Measurements from ENCODE around the gene SVIL. TPM values are rescaled to one million over a fixed set of nuclear protein-coding genes. Genes with fewer than 3 reads are reported as not detected.

SVIL gene
- total and polyA plus RNA-seq, 2 donors (not counting 1 experiment from before 2014, with no cell fraction given) = 0.74 to 0.88 TPM

DNA sequence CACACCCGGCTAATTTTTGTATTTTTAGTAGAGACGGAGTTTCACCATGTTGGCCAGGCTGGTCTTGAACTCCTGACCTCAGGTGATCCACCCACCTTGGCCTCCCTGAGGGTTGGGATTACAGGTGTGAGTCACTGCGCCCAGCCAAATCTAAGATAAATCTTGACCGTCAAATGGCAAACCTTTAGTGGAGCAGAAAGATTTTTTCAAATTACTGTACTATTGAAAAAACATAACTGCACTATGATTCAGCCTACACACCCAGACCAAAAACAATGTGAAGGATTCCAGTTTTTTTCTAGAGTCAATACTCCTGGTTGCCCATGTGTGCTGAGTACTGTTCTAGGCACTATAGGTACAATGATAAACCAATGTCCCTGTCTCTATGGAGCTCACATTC lies 33.9 kb upstream of the SVIL start:
- POLR2A ChIA-PET = no interaction called here

GRCh38 chr10:29667191-29667590 lies 32.4 kb upstream of the SVIL start:
- Histone ChIP-seq H3K27ac (ENCODE audit: low read length in 2 of 2) (no peak overlapping the region), H3K4me2 (replicated peaks; ENCODE audit: low read depth, low read length, poor library complexity, severe bottlenecking) (no peak overlapping the region), H3K36me3 (replicated peaks in 1 of 2; ENCODE audit: control extremely low read depth in 1 of 2, control insufficient read depth in 1 of 2, extremely low read depth in 1 of 2, insufficient read depth in 2 of 2, low read length in 1 of 2) (no peaks in the 10 kb centered on the region), H4K20me1 (ENCODE audit: control insufficient read depth, insufficient read depth, low read length, poor library complexity, severe bottlenecking) (no peaks in the 10 kb centered on the region), H2AFZ (ENCODE audit: insufficient read depth, low read depth, low read length, poor library complexity, severe bottlenecking) (no peak overlapping the region), H3K79me2 (ENCODE audit: control insufficient read depth, insufficient read depth, low read length) (no peaks in the 10 kb centered on the region), H3K27me3 (replicated peaks in 1 of 4; ENCODE audit: control extremely low read depth in 1 of 4, control insufficient read depth in 3 of 4, insufficient read depth in 4 of 4, low read length in 3 of 4) (no peaks in the 10 kb centered on the region), H3K9ac (ENCODE audit: low read length) (no peak overlapping the region), H3K4me1 (ENCODE audit: control insufficient read depth in 2 of 2, insufficient read depth in 2 of 2, low read length in 2 of 2) (no peaks in the 10 kb centered on the region), H3K9me3 (ENCODE audit: control extremely low read depth in 1 of 3, control insufficient read depth in 2 of 3, insufficient read depth in 1 of 3, low read length in 2 of 3) (no peaks in the 10 kb centered on the region), H3K4me3 (ENCODE audit: control extremely low read depth in 1 of 5, extremely low read depth in 1 of 5, insufficient read depth in 1 of 5, low read depth in 2 of 5, low read length in 4 of 5) (no peak overlapping the region)
- no peaks in the 10 kb centered on the region for H3K4me1 Mint-ChIP-seq
- H3K27ac Mint-ChIP-seq = no peak overlapping the region
- no peak overlapping the region for H3K4me3 Mint-ChIP-seq
- DNase-seq = no peak
- intact Hi-C loops (cut with micrococcal nuclease) = no loop called here
- H3K9me3 Mint-ChIP-seq (ENCODE audit: insufficient read depth) = no peaks in the 10 kb centered on the region
- WGBS (ENCODE audit: insufficient coverage) = 80% methylated on average over 1 of the region's 3 CpGs
- no peak for ATAC-seq (ENCODE audit: low read depth)
- no peaks in the 10 kb centered on the region for H3K27me3 Mint-ChIP-seq
- POLR2A ChIA-PET = no interaction called here
- TF ChIP-seq CTCF (IDR thresholded peaks at IDR 0.05) (no peak), EZH2 (IDR thresholded peaks at IDR 0.05; ENCODE audit: borderline replicate concordance, insufficient read depth, low read depth, low read length, poor library complexity, severe bottlenecking) (no peak)
- CTCF ChIA-PET = no interaction called here

More for the DNA sequence above, 33.9 kb upstream of the SVIL start:
- Histone ChIP-seq H3K4me2 (replicated peaks; ENCODE audit: low read depth, low read length, poor library complexity, severe bottlenecking) (no peak overlapping the region), H3K9ac (ENCODE audit: low read length) (no peak overlapping the region), H3K4me3 (ENCODE audit: control extremely low read depth in 1 of 5, extremely low read depth in 1 of 5, insufficient read depth in 1 of 5, low read depth in 2 of 5, low read length in 4 of 5) (no peak overlapping the region), H3K9me3 (ENCODE audit: control extremely low read depth in 1 of 3, control insufficient read depth in 2 of 3, insufficient read depth in 1 of 3, low read length in 2 of 3) (no peaks in the 10 kb centered on the region), H3K79me2 (ENCODE audit: control insufficient read depth, insufficient read depth, low read length) (no peaks in the 10 kb centered on the region), H4K20me1 (ENCODE audit: control insufficient read depth, insufficient read depth, low read length, poor library complexity, severe bottlenecking) (no peaks in the 10 kb centered on the region), H3K27me3 (replicated peaks in 1 of 4; ENCODE audit: control extremely low read depth in 1 of 4, control insufficient read depth in 3 of 4, insufficient read depth in 4 of 4, low read length in 3 of 4) (no peaks in the 10 kb centered on the region), H3K27ac (ENCODE audit: low read length in 2 of 2) (no peak overlapping the region), H3K4me1 (ENCODE audit: control insufficient read depth in 2 of 2, insufficient read depth in 2 of 2, low read length in 2 of 2) (no peaks in the 10 kb centered on the region), H3K36me3 (replicated peaks in 1 of 2; ENCODE audit: control extremely low read depth in 1 of 2, control insufficient read depth in 1 of 2, extremely low read depth in 1 of 2, insufficient read depth in 2 of 2, low read length in 1 of 2) (no peaks in the 10 kb centered on the region), H2AFZ (ENCODE audit: insufficient read depth, low read depth, low read length, poor library complexity, severe bottlenecking) (no peak overlapping the region)
- intact Hi-C loops (cut with micrococcal nuclease) = no loop called here
- CTCF ChIA-PET = interaction anchor here (0.6 kb wide), 1 partner anchor 13 kb away, joined by 4 read pairs; no protein-coding TSS in a partner anchor
- DNase-seq (no peak), ATAC-seq (ENCODE audit: low read depth) (no peak)
- WGBS (ENCODE audit: insufficient coverage) = no CpG with 5 or more reads among the region's 4 CpGs
- TF ChIP-seq CTCF (IDR thresholded peaks at IDR 0.05) (no peak), EZH2 (IDR thresholded peaks at IDR 0.05; ENCODE audit: borderline replicate concordance, insufficient read depth, low read depth, low read length, poor library complexity, severe bottlenecking) (no peak)
- Mint-ChIP-seq H3K9me3 (ENCODE audit: insufficient read depth) (no peaks in the 10 kb centered on the region), H3K27ac (no peak overlapping the region), H3K27me3 (no peaks in the 10 kb centered on the region), H3K4me3 (no peak overlapping the region), H3K4me1 (no peaks in the 10 kb centered on the region)
